Prostate gland (tissue), 2 donors: ENCODE results near the gene TRAF3. TPM values are rescaled to one million over a fixed set of nuclear protein-coding genes. Genes with fewer than 3 reads are reported as not detected.

ENCODE experiments used
- DNase-seq: peaks from one replicate; pipeline ENCODE4 v3.0.0-alpha.2; 2019; ENCODE audit warnings: low spot score
- H3K27ac ChIP-seq, 2 donors: fragments of 200-600 bp; sonication (generic); 2 replicates each; pipeline ENCODE4 v1.5.1; 2017 to 2019
- H3K27me3 ChIP-seq: fragments of 200-600 bp; sonication (generic); replicated peaks from 2 replicates; pipeline ENCODE4 v1.5.1; 2019; ENCODE audit not compliant: insufficient read depth
- H3K36me3 ChIP-seq, 2 donors: fragments of 200-600 bp; sonication (generic); 1 replicate in 1 of 2; 2 replicates in 1 of 2; pipeline versions ENCODE4 v1.5.1 to v1.8.1; 2017 to 2019
- H3K4me1 ChIP-seq: fragments of 200-600 bp; sonication (generic); replicated peaks from 2 replicates; pipeline ENCODE4 v1.5.1; 2019
- H3K4me3 ChIP-seq, 2 donors: fragments of 200-600 bp; sonication (generic); 2 replicates each; pipeline ENCODE4 v1.5.1; 2017 to 2019
- H3K9me3 ChIP-seq: fragments of 200-600 bp; sonication (generic); 2 replicates; pipeline ENCODE4 v1.5.1; 2017
- POLR2A ChIP-seq: fragments of 450-650 bp; IDR thresholded peaks from one replicate; pipeline ENCODE4 v1.6.1; 2016; ENCODE audit warnings: antibody characterized with exemption, mild to moderate bottlenecking
- POLR2AphosphoS5 ChIP-seq: sonication (generic); formaldehyde crosslinking; IDR thresholded peaks from one replicate; pipeline ENCODE4 v1.6.1; 2017; ENCODE audit warnings: antibody characterized with exemption
- WGBS: methylation state at CpG from one replicate; pipeline ENCODE4 v1.1.5; 2018; 5-methylcytosine and 5-hydroxymethylcytosine counted together
- intact Hi-C: fragments of 100-400 bp; cut with DNase I; formaldehyde crosslinking; loops from one replicate; pipeline ENCODE4 v1.14.2; 2022
- total RNA-seq, 2 donors: library from RNA; depleted of rRNA; stranded (reverse); fragments of >200 nt; gene quantifications; one replicate each; pipeline ENCODE4 v1.1.0, GENCODE V29; 2016
- TF ChIP-seq, protein P1 (sequence below), 4 experiments: fragments of 200-600 bp in 2 of 4; fragments of 450-650 bp in 2 of 4; sonication (generic) in 2 of 4; IDR thresholded peaks; 1 replicate in 3 of 4; 2 replicates in 1 of 4; pipeline ENCODE4 v1.5.1; 2016 to 2019; ENCODE audit warnings: antibody characterized with exemption in 4 of 4, mild to moderate bottlenecking in 2 of 4, moderate library complexity in 2 of 4

TRAF3 gene
- total RNA-seq, 2 donors from 2014 or later = 8.3 to 22.0 TPM

DNA sequence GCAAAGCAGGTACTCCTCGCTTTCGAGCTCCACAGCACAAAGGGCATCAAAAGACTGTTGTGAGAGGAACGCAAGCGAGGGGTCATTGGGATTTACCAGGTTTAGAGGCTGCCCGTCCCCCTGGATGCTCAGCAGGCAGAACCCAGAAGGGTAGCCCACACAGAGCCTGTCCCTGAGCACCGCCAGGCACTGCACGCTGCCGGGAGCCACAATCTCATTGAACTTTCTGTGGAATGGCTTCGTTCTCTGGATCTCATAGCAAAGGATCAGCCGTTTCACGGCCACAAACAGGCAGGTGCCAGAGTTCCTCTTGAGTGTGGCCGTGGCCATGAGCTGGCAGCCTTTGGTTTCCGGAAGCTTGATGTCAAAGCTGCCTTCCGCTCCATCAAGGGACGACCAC, 166.7 kb downstream of the TRAF3 start:
- Histone ChIP-seq H3K4me3 (no peak overlapping the region), H3K36me3 (peaks cover 10 to 27% of the 10 kb centered on the region in 2 donors), H3K27me3 (no peaks in the 10 kb centered on the region), H3K27ac (no peak overlapping the region), H3K9me3 (no peaks in the 10 kb centered on the region), H3K4me1 (peaks cover 7% of the 10 kb centered on the region)
- no peak for TF ChIP-seq POLR2A
- TF ChIP-seq, protein P1, sequence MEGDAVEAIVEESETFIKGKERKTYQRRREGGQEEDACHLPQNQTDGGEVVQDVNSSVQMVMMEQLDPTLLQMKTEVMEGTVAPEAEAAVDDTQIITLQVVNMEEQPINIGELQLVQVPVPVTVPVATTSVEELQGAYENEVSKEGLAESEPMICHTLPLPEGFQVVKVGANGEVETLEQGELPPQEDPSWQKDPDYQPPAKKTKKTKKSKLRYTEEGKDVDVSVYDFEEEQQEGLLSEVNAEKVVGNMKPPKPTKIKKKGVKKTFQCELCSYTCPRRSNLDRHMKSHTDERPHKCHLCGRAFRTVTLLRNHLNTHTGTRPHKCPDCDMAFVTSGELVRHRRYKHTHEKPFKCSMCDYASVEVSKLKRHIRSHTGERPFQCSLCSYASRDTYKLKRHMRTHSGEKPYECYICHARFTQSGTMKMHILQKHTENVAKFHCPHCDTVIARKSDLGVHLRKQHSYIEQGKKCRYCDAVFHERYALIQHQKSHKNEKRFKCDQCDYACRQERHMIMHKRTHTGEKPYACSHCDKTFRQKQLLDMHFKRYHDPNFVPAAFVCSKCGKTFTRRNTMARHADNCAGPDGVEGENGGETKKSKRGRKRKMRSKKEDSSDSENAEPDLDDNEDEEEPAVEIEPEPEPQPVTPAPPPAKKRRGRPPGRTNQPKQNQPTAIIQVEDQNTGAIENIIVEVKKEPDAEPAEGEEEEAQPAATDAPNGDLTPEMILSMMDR (IDR thresholded peaks at IDR 0.05) = no peak
- no peak for TF ChIP-seq POLR2AphosphoS5
- WGBS = 98% methylated on average over 15 of the region's 15 CpGs
- no peak for DNase-seq
- intact Hi-C loops = no loop called here

DNA sequence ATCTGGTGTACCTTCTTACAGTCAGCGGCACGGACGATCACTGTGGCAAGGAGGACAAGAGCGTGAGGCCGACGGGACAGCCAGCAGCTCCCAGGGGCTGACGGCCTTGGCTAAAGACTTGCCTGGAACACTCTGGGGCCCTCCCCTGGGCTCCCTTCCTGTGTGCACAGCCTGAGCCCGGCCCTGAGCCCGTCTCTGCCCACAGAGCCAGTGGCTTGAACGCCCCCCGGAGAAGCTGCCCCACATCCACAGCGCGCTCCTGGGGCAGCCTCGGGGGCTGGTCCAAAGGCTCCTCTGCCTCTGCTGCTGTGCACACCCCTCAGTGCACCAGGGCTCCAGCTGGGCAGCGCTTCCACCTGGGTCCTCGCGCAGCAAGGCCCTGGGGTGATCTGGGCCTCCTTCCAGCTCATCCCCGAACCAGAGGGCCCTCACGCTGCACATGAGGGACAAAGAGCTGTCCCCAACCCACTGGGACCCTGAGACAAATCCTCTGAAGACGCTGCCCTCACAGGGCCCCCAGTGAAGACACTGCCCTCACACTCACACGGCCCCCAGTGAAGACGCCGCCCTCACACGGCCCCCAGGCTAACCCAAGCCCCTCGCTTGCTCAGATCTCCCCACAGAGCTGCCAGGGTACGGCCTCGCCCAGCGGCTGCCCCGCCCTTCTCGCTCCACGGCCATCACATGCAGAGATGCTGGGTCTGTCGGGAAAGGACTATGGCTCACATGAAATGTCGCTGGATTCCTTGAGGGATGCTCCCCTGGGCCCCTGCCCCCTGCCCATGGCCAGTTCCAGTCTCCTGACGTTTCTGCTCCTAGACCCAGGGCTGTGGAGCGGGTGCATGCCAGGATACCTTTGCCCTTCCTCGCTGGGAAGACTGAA, 167.4 kb downstream of the TRAF3 start:
- peaks cover 10 to 27% of the 10 kb centered on the region in 2 donors for H3K36me3 ChIP-seq
- DNase-seq = no peak
- H3K27me3 ChIP-seq = no peaks in the 10 kb centered on the region
- 93% methylated on average over 36 of the region's 36 CpGs for WGBS
- no peak overlapping the region for H3K27ac ChIP-seq
- intact Hi-C loops = no loop called here
- peaks cover 12% of the 10 kb centered on the region for H3K4me1 ChIP-seq
- no peaks in the 10 kb centered on the region for H3K9me3 ChIP-seq
- H3K4me3 ChIP-seq = no peak overlapping the region
- TF ChIP-seq POLR2A (no peak), POLR2AphosphoS5 (no peak)
- TF ChIP-seq, protein P1 (IDR thresholded peaks at IDR 0.05) = no peak

DNA sequence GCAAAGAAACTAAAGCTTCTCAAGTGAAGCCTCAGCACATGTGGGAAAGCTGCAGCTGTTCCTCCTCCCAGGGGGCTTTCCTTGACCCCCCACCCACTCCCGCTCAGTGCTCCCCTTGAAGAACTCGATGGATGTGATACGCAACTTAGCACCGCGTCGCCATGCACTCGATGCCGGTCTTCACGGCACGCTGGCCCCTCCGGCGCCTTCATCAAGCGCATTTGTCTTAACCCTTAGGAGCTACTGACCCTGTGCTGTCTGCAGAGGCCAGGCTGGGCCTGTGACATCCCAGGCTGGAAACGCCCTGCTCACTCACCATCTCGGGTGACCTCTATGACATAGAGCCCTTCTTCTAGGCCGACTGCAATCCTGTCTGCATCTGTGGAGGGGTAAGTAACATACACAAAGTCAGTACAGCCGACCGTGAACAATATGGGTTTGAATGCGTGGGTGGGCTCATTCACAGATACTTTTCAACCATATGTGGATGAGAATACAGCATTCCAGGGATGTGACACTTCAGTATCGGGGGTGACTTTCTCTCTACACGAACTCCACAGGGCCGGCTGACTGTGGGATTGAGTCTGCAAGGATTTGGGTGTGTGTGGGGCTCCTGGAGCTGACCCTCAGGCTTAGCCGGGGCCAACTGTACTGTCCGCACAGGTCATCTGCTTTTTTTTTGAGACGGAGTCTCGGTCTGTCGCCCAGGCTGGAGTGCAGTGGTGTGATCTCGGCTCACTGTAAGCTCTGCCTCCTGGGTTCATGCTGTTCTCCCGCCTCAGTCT, 168.3 kb downstream of the TRAF3 start:
- TF ChIP-seq, protein P1 (IDR thresholded peaks at IDR 0.05) = no peak
- TF ChIP-seq POLR2A (no peak), POLR2AphosphoS5 (no peak)
- WGBS = 95% methylated on average over 29 of the region's 29 CpGs
- Histone ChIP-seq H3K4me1 (peaks cover 17% of the 10 kb centered on the region), H3K36me3 (peaks cover 10 to 27% of the 10 kb centered on the region in 2 donors), H3K27ac (no peak overlapping the region), H3K9me3 (no peaks in the 10 kb centered on the region), H3K4me3 (no peak overlapping the region), H3K27me3 (no peaks in the 10 kb centered on the region)
- intact Hi-C loops = no loop called here
- no peak for DNase-seq

DNA sequence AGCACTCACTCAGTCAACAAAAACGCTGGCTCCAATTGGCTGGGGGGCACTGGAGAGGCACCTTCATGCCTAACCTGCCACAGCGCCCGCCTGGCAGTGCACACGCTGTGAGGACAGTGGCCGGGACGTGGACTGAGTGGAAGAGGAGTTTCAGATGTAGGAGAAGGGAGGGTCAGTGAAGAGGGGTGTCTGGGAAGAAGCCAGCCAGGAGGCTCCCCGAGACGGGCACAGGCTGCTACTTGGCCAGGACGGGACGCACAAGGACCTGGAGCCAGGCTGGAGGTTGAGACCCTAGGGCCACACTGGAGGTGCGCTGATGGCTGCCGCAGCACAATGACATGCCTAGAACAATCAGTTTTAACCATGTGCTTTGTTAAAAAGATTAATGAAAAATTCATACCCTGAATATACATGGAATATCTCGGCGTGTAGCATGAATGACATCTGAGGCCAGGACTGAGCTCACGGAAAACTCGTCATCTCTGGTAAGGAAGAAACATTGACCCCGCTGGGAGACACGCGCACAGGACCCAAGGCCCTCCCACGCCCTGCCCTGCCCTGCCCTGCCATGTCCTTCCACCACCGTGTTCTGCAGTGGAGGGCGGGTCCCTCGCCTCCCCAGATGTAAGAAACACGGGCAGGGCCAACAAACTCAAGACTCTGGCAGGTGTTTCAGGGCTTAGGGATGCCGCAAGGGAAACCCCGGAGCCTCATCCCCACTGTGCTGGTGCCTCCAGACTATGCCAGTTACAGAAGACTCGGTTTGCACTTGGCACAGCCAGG, 170.3 kb downstream of the TRAF3 start:
- 89% methylated on average over 27 of the region's 27 CpGs for WGBS

More for the DNA sequence above, 170.3 kb downstream of the TRAF3 start:
- H3K27me3 ChIP-seq = no peaks in the 10 kb centered on the region
- TF ChIP-seq POLR2A (no peak), POLR2AphosphoS5 (no peak)
- TF ChIP-seq, protein P1 (IDR thresholded peaks at IDR 0.05) = no peak
- DNase-seq = no peak
- no peak overlapping the region for H3K27ac ChIP-seq
- peaks cover 12% of the 10 kb centered on the region for H3K4me1 ChIP-seq
- H3K4me3 ChIP-seq = no peak overlapping the region
- no peaks in the 10 kb centered on the region for H3K9me3 ChIP-seq
- peaks cover 10 to 43% of the 10 kb centered on the region in 2 donors for H3K36me3 ChIP-seq
- intact Hi-C loops = no loop called here
